22Rv1 (cell line): ENCODE measurements around the gene PAPOLA.

Source experiments
- ZFX ChIP-seq: fragments of 450-650 bp; IDR thresholded peaks from 2 replicates; pipeline ENCODE4 v1.6.1; 2017; ENCODE audit warnings: antibody characterized with exemption, borderline replicate concordance
- TF ChIP-seq, protein P1 (sequence below): fragments of 450-650 bp; IDR thresholded peaks from 2 replicates; pipeline ENCODE4 v1.5.1; 2017; ENCODE audit warnings: mild to moderate bottlenecking

DNA sequence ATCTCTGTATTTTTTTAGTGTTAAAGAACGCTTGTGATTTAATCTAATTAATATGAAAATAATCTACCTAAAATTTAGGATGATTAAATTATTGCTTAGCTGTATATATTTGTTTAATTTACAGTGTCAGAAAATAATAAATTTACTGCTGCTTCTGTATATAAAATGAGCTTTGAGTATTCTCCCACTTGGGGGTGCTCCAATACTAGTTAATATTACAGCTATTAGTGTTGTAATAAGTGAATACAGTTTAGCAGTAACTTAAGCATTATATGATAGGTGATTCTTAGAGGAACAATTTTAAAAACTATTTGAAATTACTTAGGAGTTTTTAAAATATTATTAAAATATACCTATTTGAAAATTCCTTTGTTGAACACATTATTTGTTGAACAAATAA, 62.2 kb downstream of the PAPOLA start:
- TF ChIP-seq, protein P1, sequence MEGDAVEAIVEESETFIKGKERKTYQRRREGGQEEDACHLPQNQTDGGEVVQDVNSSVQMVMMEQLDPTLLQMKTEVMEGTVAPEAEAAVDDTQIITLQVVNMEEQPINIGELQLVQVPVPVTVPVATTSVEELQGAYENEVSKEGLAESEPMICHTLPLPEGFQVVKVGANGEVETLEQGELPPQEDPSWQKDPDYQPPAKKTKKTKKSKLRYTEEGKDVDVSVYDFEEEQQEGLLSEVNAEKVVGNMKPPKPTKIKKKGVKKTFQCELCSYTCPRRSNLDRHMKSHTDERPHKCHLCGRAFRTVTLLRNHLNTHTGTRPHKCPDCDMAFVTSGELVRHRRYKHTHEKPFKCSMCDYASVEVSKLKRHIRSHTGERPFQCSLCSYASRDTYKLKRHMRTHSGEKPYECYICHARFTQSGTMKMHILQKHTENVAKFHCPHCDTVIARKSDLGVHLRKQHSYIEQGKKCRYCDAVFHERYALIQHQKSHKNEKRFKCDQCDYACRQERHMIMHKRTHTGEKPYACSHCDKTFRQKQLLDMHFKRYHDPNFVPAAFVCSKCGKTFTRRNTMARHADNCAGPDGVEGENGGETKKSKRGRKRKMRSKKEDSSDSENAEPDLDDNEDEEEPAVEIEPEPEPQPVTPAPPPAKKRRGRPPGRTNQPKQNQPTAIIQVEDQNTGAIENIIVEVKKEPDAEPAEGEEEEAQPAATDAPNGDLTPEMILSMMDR, result no peak
- TF ChIP-seq ZFX, result no peak
